Prostate gland (tissue), 2 donors: ENCODE measurements around the gene JAKMIP2.

Experiments
- CTCF ChIP-seq, 4 experiments: fragments of 200-600 bp in 2 of 4; fragments of 450-650 bp in 2 of 4; sonication (generic) in 2 of 4; IDR thresholded peaks; 1 replicate in 3 of 4; 2 replicates in 1 of 4; pipeline ENCODE4 v1.5.1; 2016 to 2019; ENCODE audit warnings: antibody characterized with exemption in 4 of 4, mild to moderate bottlenecking in 2 of 4, moderate library complexity in 2 of 4
- POLR2A ChIP-seq: fragments of 450-650 bp; IDR thresholded peaks from one replicate; pipeline ENCODE4 v1.6.1; 2016; ENCODE audit warnings: antibody characterized with exemption, mild to moderate bottlenecking
- POLR2AphosphoS5 ChIP-seq: sonication (generic); formaldehyde crosslinking; IDR thresholded peaks from one replicate; pipeline ENCODE4 v1.6.1; 2017; ENCODE audit warnings: antibody characterized with exemption

GRCh38 chr5:147610798-147611197, 171.7 kb downstream of the JAKMIP2 start:
- TF ChIP-seq CTCF (IDR thresholded peaks at IDR 0.05) (no peak), POLR2AphosphoS5 (no peak), POLR2A (no peak)
